ENCODE results near the gene CRYAA.
"Not testable (repeated sequence)": the region's sequence is repeated elsewhere in the genome, so short reads cannot be mapped to it uniquely, and the experiment has no call there.

Gene CRYAA

DNA sequence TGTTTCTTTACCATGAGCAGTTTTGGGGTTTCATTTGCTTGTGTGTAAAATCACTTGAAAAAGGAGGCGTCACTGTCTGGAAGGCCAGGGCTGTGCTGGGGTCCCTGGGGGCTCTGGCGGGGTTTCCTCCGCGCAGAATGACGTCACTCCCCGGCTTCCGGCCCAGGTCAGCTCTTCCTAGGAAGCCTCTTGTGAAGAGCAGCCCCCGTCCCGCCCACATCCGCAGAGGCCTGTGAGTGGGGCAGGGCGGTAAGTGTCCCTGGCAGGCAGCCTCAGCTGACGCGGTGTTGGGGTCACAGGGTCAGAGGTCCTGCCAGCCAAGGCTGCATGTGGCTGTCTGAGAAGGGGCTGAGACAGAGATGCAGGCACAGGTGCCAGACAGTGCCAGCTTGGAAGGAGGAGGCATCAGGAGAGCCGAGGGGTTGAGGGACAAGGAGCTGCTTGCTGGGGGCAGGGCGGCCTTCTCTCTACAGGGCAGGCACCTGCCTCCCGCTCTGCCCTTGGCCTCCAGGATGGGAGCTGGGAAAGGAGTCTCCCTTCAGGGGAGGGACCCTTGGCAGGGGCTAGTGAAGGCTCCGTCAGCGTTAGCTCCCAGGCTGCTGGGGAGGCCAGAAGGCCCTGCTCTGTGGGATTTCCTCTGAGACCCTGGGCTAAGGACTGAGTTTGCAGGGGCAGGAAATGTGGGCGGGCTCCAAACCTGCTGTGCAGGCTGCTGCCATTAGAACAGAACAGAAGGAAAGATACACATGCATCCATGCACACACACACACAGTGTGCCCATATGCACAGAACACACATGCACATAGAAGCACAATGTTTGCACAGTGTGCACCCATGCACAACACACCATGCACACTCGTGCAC, 8.5 kb downstream of the CRYAA start:
- not testable (repeated sequence) for DNase-seq

DNA sequence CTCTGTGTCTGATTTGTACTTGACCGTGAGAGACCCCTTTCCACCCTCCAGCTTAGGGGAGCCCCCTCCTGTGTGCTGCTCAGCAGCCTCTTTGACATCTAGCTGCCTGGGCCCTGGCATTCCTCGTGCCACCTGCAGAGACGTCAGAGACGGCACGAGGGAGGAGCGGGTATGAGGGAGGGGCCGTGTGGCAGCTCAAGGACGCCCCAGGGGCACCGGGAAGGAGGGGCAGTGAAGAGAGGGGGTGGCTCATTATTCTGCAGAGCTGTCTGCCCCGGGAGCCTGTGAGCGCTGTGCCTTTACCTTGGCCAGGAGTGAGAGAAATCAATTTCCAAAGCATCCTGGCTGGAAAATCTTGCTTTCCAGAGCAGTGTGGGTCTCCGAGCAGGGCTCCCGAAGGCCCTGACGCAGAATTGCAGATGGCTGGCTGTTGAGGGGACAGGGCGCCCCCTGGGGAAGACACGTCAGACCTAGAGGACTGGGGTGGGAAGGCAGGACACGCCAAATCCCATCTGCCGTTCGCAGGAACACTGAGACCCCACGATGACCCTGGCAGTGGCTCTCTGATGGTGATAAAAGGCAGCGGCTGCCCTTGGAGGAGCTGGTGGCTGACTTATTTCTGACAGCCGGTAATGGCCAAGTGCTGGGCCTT, 9.5 kb downstream of the CRYAA start:
- DNase-seq, result not testable (repeated sequence)

DNA sequence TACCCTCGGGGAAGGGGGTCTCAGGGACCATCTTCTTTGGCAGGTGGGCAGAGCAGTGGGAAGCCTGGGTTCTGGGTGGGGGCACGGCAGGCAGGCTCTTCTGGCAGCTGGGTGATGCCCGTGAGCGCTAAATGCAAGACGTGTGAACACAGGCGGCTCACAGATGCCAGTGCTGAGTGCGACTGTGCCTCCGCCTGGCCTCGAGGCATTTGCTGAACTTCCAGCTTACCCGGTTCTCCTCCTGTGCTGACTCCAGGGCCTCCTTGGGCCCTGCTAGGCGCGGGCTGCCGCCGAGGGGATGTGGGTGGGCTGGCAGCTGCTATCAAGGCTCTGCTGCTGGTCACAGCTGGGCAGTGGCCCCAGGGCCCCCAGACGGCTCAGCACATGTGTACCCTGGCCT, 12.2 kb downstream of the CRYAA start:
- DNase-seq, result not testable (repeated sequence)

DNA sequence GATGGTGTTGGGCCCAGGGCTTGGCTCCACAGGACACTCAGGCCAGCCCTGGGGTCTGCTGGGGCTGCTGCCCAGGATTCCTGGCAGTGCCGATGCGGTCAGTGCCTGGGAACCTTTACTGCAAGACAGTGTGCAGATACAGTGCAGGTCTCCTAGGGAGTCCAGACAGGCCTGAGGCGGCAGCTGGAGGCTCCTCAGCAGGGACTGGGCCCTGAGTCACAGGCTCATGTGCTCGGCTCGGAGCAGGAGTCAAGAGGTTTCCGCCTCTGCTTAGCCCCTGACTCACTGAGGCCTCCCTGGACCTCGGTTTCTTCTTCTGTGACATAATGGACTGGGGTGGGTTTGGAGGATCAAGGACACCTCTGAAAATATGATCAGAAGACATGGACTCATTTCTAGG, 18.5 kb downstream of the CRYAA start:
- DNase-seq, result not testable (repeated sequence)

GRCh38 chr21:43187715-43188114, 18.9 kb downstream of the CRYAA start:
- DNase-seq, result no peak

DNA sequence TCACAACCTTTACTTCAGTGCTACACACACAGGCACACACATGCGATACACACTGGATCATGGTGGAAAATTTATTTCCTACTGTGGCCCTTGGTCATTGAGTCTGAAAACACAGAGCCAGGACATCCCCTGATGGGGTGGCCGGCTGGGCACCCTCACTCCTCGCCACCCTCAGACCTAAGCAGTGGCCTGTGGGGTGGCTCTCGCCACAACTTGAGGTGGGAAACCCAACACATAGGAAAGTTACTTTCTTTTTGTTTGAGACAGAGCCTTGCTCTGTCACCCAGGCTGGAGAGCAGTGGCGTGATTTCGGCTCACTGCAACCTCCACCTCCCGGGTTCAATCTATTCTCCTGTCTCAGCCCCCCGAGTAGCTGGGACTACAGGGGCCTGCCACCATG, 19.4 kb downstream of the CRYAA start:
- no peak for DNase-seq

DNA sequence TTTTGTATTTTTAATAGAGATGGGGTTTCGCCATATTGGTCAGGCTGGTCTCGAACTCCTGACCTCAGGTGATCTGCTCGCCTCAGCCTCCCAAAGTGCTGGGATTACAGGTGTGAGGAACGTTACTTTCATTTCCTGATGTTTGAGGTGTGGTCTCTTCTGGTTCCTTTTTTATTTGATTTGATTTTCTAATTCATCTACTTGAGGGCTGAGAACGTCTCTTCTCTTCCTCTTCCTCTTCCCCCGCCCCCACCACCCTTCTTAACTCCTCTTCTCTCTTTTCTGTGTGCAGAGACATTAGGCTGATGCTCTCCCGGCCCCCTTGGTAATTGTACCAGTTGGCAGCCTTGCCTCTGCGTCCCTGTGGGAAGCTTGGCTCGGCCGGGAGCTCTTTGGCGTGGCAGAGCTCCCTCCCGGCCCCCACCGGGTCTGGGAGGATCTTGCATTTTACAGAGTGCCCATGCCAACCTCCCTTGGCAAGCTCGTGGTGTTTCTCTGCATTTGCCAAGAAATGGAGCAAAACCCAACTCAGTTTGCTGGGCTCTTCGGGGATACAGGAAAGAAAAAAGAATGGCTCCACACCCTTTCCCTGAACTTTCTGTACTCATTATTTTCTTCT, 19.9 kb downstream of the CRYAA start:
- DNase-seq, result no peak

DNA sequence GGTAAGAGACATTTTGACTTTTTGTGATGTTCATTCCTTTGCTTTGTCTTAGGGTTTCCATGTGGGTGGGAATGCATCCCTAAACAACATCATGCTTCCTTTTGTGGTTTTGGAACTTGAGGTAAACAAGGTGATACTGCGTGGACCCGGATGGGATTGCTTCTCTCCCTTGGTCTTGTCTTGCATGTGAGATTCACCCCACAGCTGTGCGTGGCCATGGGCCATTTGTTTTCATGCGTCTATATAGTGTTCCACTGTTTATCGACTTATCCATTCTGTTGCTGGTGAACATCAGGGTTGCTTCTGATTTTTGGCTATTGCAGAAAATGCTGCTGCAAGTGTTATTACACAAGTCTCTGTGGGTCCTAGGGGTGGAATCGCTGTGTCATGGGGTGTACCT, 21.1 kb downstream of the CRYAA start:
- no peak for DNase-seq

DNA sequence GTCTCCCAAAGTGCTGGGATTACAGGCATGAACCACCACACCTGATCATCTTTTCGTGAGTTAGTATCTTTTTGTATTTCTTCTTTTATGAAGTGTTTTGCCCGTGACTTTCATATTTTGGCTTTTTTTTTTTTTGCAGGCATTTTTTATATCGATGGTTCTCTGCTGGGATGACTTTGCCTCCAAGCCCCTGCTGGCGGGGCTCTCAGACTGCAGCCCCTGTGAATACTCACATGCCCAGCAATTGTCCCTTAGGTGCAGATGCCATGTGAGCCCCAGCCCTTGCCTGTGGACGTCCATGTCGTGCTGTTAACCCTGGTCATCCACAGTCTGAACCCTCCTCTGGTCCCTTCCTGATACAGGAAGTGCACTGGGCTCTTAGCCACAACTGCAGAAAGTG, 21.7 kb downstream of the CRYAA start:
- no peak for DNase-seq

DNA sequence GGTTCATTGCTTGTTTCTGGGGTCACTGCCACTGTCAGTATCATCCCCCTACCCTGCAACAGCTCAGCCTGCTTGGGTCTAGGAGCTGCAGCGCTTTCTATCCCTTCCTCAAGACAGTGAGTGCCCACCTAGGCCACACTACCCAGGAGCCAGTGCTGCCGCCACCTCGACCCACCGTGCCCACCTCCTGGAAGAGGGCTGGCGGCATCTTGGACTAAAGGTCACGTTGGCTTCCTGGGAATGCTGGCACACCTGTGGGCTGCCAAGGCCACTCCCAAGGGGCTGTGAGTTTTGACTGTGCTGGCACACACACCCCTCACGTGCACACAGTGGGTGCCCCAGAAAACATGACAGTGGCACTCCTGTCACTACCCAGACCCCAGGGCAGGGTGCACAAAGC, 22.1 kb downstream of the CRYAA start:
- DNase-seq, result no peak

- DNase-seq, result no peak
These were observed 22.7 kb downstream of the CRYAA start for GRCh38 chr21:43191521-43191920.

GRCh38 chr21:43191971-43192370, 23.2 kb downstream of the CRYAA start:
- no peak for DNase-seq

- no peak for DNase-seq
These were observed 23.8 kb downstream of the CRYAA start for GRCh38 chr21:43192501-43193081.

DNA sequence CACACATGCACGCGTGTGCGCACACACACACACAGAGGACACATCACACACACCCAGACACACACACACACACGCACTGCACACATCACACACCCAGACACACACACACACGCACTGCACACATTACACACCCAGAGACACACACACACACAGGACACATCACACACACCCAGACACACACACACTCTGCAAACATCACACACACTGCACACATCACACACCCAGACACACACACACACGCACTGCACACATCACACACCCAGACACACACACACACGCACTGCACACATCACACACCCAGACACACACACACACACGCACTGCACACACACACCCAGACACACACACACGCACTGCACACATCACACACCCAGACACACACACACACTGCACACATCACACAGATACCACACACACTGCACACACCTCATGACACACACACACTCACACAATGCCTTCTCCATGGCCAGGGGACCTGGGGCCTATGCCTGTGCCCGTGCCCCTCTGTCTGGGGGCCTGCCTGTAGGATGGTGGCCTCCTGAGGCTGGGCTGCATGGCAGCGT, 24.4 kb downstream of the CRYAA start:
- no peak for DNase-seq

DNA sequence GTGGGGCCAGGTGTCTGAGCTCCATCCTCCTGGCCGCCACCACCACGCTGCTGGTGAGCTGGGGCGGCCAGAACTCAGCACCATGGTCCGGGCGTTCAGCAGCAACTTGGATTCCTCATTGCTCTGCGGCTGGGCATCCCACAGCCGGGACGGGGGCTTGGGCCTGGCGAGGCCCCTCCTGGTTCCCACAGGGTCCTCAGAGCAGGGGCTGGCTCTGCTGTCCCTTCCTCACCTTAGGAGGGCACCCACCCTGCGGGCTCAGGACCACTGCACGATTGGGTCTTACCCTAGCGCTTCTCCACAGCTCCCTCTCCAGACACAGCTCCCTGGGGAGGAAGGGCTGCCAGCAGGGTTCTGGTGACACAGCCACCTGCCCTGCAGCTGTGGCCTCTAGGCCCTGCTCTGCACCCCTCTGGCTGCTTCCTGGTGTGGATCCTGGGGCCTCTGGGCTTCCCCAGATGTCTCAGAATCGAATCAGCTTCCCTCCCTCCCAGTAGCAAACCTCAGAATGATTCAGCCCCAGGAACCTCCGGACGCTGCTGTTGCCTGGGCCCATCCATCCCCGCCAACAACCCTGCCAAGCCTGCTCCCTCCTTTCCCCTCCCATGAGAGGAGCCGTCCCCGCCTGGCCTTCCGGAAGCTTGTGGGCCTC, 25.0 kb downstream of the CRYAA start:
- DNase-seq, result no peak

DNA sequence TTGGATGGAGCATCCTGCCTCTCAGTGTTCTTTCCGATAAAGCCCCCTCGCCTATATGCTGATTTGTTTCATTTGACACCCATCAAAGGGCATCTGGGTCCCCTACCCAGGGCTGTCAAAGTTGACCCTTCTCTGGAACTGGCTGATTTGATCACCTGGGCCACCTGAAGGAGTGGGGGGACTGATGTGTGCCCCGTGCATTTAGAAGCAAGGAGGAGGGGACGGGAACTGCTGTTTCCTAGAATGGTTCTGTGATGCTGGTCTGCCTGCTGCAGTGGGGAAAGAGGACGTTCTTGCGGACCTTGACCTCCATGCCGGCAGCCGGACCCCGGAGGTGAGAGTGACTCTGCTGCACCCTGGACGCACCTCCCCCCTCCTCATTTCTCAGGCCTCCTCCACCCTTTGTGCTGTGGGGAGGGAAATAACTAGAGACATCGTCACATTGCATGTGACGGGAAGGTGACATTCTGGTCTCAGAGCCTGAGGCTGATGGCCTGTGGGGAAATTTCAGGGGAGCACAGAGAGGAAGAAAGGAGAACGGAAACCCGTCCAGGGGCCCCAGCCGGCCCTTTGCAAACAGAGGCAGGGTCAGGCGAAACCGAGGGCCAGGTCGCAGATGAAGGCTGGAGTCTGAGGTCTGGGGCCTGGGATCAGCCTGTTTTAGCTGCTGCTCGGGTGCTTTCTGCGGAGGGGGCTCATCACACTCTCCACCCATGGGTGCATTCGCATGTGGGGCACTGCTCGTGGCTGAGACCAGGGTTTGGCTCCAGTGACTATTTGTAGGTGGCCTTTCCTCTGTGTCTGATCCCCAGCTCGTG, 25.7 kb downstream of the CRYAA start:
- no peak for DNase-seq

- DNase-seq, result no peak
These were observed 26.6 kb downstream of the CRYAA start for GRCh38 chr21:43195121-43196021.

DNA sequence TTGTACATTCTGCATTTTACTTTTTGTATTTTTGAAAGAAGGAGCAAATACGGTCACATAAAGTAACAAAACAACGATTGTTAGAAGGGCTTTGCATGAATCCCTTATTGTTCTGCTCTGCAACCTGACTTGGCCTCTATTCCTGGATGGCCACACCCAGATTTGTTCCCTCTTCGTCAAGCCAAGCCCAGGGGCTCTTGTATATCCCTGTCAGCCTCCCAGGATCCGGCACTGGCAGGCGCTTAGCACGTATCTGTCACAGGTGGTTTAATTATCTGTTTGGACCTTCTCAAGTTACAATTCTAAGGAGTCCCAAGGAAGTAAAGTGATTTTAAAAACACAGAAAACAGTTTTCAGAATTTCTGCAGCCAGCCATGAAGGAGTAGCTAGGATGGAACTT, 28.0 kb downstream of the CRYAA start:
- DNase-seq, result no peak

GRCh38 chr21:43198376-43198775, 29.6 kb downstream of the CRYAA start:
- no peak for DNase-seq

DNA sequence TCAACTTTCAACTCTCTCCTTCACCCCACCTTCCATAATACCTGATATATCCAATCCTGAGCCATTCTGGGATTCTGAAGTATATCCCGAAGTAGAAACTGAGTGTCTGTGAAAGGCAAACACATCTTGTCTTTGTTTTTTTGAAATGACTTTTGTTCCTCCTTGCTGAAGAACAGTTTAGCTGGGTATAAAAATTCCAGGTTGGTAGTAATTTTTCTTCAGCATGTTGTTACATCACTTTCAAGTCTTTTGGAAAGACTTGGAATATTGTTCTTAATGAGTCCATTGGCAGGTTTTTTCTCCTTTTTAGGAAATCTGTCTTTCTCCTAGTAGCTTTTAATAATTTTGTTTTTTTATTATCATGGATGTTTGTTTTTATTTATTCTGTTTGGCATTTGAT, 32.7 kb downstream of the CRYAA start:
- no peak for DNase-seq

- DNase-seq, result no peak
These were observed 34.8 kb downstream of the CRYAA start for GRCh38 chr21:43203591-43203990.
